HG02970 (cell line): ENCODE results near the gene TBCC.
"Not testable (repeated sequence)": the region's sequence is repeated elsewhere in the genome, so short reads cannot be mapped to it uniquely, and the experiment has no call there.

ENCODE experiments used
- ATAC-seq: cut with Tn5 transposase; IDR thresholded peaks from one replicate; pipeline ENCODE4 v1.9.1; 2021; ENCODE audit warnings: mild to moderate bottlenecking, moderate library complexity, moderate number of reproducible peaks; ENCODE audit not compliant: unreplicated experiment, low FRiP score

TBCC gene

GRCh38 chr6:42740725-42741124, 5.2 kb downstream of the TBCC start:
- ATAC-seq: no peak

GRCh38 chr6:42735976-42736375, 9.9 kb downstream of the TBCC start:
- ATAC-seq: no peak

- not testable (repeated sequence) for ATAC-seq
Measured at GRCh38 chr6:42733867-42734481, 11.9 kb downstream of the TBCC start.

DNA sequence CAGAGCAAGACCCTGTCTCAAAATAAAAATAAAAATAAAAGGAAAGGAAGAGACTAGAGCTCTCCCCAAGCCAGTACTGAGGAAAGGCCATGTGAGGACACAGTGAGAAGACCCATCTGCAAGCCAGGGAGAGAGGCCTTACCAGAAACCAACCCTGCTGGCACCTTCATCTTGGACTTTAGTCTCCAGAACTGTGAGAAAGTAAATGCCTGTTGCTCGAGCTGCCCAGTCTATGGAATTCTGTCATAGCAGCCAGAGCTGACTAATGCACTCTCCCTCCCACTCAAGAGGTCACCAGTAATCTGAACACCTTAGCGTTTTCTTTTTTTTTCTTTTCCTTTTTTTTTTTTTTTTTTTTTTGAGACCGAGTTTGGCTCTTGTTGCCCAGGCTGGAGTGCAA, 16.2 kb downstream of the TBCC start:
- ATAC-seq: no peak

GRCh38 chr6:42727627-42728026, 18.3 kb downstream of the TBCC start:
- no peak for ATAC-seq

- ATAC-seq: no peak
Measured at GRCh38 chr6:42727087-42727611, 18.8 kb downstream of the TBCC start.

- no peak for ATAC-seq
Measured at GRCh38 chr6:42726485-42727086, 19.3 kb downstream of the TBCC start.

GRCh38 chr6:42726026-42726425, 19.9 kb downstream of the TBCC start:
- ATAC-seq: no peak

GRCh38 chr6:42724825-42725224, 21.1 kb downstream of the TBCC start:
- no peak for ATAC-seq

- ATAC-seq: no peak
Measured at GRCh38 chr6:42722497-42722896, 23.4 kb downstream of the TBCC start, which contains the start of gene PRPH2. Gene PRPH2 (minus strand): TSS chr6:42722597. CDS start chr6:42722334, 263 bp downstream.

DNA sequence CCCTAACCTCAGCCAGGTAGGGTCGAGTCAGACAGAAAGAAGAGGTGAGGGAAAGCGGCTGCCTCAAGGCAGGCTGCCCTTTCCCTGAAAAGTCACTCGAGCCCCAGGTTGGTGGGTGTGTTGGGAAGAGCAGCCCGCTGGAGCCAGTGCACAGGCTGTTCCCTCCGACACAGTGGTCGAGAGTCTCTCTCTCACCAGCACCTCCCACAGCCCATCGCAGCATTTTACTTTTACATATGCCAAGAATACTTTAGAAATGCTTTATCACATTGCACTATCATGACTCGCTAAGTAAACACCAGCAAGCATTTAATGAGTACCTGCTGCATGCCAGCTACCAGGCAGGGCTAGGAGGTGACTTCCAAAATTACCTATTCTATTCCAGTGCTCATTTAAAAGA, 25.2 kb downstream of the TBCC start:
- no peak for ATAC-seq

DNA sequence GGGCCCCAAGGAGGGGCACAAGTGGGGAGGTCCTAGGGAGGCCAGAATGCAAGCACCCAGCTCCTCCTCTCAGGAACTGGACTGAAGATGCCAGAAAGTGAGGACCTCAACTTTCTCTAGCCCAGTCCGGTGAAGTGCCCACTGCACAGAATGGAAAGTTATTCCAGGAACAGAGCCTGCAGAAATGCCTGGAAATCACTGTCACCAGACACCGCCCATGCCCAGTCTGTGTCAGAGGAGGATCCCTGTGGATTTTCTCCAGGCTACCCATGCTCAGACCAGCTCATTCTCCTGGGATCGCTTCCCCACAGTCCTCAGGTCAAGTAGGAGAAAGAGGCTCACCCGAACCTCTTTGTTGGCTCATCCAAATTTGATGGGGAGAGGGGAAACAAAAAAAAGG, 30.0 kb downstream of the TBCC start:
- ATAC-seq: no peak

GRCh38 chr6:42714098-42714761, 31.7 kb downstream of the TBCC start:
- no peak for ATAC-seq

GRCh38 chr6:42711930-42712329, 34.0 kb downstream of the TBCC start:
- no peak for ATAC-seq

- no peak for ATAC-seq
Measured at GRCh38 chr6:42710316-42710715, 35.6 kb downstream of the TBCC start.

GRCh38 chr6:42709871-42710270, 36.0 kb downstream of the TBCC start:
- no peak for ATAC-seq

DNA sequence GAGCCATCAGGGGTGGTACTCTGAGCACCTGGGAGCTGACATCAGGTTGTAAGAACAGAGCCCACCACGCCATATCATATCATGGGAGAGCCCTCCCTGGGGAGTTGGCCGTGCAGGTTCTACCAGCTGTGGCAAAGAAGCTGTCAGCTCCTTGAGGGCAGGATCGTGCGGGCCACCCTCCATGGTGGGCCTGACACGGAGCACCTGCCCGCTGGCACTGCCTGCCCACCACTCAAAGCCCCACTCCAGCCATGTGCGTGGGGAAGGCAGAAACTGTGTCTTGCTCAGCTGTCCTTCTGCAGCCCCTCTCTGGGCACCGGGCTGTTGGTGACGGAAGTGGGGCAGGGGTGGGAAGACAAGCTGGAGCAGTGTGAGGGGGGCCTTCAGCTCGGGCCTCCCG, 37.8 kb downstream of the TBCC start:
- ATAC-seq: no peak

DNA sequence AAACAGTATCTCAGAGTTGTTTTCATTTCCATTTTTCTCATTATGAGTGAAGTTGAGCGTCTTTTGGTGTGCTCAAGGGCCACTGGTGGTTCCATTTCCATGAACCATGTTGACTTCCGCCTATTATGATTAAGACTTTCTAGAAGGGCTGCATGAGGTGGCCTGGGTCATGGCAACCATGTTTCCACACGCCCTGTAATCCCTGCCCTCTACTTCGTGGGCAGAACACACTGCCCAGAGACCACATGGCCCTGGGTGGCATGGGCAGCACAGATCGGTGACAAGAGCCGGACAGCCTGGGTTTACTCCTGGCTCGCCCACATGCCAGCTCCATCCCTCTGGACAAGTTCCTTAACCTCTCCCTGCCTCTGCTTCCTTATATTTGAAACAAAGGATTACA, 38.3 kb downstream of the TBCC start:
- no peak for ATAC-seq

DNA sequence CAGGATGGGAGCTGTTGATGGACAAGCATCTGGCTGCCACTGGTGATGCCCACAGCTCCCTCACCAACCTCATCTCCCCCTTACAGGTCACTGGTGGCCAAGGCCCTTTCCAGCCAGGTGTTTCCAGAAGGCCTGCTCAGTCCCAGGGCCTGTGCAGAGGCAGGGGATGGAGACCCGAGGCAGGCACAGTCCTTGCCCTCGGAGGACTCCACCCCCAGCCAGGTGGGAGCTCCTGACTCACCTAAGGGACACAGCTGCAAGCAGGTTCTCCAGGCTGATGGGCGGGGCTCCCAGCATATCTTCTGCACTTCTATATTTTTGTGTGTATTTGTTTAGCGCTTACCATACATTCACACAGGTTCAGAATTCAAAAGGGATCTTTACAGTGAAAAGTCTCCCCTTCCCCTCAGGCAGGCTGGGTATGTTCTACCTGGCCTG, 40.9 kb downstream of the TBCC start:
- no peak for ATAC-seq

- ATAC-seq: no peak
Measured at GRCh38 chr6:42704251-42704936, 41.5 kb downstream of the TBCC start.

DNA sequence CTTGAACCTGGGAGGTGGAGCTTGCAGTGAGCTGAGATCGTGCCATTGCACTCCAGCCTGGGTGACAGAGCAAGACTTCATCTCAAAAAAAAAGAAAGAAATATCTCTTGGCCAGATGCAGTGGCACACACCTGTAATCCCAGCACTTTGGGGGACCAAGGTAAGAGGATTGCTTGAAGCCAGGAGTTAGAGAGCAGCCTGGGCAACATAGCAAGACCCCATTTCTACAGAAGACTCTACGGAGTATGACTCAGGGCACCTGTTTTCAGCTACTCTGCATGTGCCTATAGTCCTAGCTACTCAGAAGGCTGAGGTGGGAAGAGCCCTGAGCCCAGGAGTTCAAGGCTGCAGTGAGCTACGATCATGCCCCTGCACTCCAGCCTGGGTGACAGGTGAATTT, 43.1 kb downstream of the TBCC start:
- ATAC-seq: not testable (repeated sequence)
